GM10847 (cell line): ENCODE data around the gene C1orf122.

Experiments
- POLR2A ChIP-seq: IDR thresholded peaks from 2 replicates; pipeline ENCODE4 v1.6.1; 2011; ENCODE audit not compliant: insufficient read length; ENCODE audit errors: extremely low read depth

C1orf122 gene

DNA sequence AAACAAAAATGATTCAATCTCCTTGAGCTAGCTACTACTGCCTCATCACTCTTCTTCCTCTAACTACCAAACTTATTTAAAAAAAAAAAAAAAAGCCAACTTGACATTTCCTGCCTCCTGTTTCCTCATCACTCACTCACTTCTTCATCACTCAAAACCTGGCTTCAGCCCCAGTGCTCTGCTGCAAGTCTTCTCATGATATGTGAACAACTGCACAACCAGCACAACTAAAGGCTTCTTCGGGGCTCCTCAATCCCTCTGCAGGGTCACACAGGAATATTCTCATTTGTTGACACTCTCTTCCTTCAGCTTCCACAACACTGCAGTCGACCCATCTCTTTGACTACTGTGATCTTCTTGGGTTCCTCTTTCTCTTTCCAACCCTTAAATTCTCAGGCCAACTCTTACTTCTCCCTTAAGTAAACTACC is 44.2 kb downstream of the C1orf122 start:
- no peak for TF ChIP-seq POLR2A

DNA sequence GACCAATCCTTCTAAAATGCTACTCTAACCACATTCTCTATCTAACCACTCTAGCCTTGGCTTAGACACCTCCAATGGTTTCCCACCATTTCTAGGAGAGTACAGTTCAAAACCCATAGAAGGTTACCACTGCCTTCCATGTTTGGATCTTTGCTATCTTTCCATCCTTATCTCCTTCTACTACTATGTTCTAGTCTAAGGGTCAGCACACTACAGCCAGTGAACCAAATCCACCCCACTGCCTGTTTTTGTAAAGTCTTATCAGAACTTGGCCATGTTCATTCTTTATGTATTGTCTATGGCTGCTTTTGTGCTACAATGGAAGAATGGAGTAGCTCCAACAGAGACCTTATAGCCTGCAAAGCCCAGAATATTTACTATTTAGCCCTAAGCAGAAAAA is 45.6 kb downstream of the C1orf122 start:
- no peak for TF ChIP-seq POLR2A

DNA sequence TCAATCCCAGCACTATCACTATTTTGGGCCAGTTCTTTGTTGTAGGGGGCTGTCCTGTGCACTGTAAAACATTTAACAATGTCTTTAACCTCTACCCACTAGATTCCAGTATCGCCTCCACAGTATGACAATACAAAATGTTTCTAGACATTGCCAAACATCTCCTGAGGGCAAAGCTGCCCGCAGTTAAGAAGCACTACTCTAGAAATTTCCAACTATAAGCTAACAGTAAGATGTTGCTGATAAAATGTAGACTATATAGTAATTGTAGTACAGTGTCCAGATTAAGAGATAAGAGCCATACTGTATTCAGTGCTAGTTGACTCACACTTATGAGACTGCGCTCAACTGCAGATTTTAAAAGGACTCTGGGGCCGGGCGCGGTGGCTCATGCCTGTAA is 46.8 kb downstream of the C1orf122 start:
- no peak for TF ChIP-seq POLR2A
